SK-N-MC (cell line): ENCODE results near the gene MAML1.

Experiments
- EZH2 ChIP-seq: fragments of 200-600 bp; sonication (generic); IDR thresholded peaks from one replicate; pipeline ENCODE4 v1.6.1; 2017; ENCODE audit warnings: antibody characterized with exemption
- POLR2AphosphoS5 ChIP-seq: IDR thresholded peaks from 2 replicates; pipeline ENCODE4 v1.6.1; 2012; ENCODE audit warnings: mild to moderate bottlenecking, low read depth, low read length, borderline replicate concordance

DNA sequence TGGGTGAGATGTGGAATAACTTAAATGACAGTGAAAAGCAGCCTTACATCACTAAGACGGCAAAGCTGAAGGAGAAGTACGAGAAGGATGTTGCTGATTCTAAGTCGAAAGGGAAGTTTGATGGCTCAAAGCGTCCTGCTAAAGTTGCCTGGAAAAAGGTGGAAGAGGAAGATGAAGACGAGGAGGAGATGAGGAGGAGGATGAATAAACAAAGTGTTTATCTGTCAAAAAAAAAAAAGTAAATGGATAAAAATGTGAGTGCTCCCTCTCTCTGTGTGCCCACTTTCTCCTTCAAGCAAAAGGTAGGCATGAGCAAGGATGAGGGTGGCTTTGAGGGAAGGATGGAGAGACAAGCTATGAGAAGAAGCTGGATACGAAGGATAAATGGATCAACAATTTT, 38.1 kb upstream of the MAML1 start:
- TF ChIP-seq POLR2AphosphoS5 (no peak), EZH2 (no peak)
